ENCODE results near the gene MACROD1.

DNA sequence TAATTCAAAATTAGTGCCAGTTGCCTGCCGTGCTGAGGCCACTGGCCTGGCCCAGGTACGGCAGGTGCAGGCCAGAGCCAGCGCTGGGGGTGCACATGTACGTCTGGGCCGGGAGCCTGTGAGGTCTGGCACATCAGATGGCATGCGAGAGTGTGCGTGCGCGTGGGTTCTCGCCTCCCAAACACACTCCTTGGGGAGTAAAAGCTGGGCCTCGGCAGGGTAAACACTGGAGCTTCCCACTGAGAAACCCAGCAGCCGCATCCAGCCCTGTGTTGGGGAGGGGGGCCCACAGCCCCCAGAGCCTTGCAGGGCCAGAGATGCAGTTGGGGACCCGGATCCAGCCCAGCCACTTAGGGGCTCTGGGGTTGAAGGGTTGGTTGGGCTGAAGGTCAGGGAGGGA is 92.4 kb downstream of the MACROD1 start:
- TF ChIP-seq POLR2A (IDR thresholded peaks at IDR 0.05) (no peak), EP300 (IDR thresholded peaks at IDR 0.05) (no peak)
- TF ChIP-seq, protein P1, sequence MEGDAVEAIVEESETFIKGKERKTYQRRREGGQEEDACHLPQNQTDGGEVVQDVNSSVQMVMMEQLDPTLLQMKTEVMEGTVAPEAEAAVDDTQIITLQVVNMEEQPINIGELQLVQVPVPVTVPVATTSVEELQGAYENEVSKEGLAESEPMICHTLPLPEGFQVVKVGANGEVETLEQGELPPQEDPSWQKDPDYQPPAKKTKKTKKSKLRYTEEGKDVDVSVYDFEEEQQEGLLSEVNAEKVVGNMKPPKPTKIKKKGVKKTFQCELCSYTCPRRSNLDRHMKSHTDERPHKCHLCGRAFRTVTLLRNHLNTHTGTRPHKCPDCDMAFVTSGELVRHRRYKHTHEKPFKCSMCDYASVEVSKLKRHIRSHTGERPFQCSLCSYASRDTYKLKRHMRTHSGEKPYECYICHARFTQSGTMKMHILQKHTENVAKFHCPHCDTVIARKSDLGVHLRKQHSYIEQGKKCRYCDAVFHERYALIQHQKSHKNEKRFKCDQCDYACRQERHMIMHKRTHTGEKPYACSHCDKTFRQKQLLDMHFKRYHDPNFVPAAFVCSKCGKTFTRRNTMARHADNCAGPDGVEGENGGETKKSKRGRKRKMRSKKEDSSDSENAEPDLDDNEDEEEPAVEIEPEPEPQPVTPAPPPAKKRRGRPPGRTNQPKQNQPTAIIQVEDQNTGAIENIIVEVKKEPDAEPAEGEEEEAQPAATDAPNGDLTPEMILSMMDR (IDR thresholded peaks at IDR 0.05): no peak
